Measurements from ENCODE around the gene SPINK8. TPM values are rescaled to one million over a fixed set of nuclear protein-coding genes. Genes with fewer than 3 reads are reported as not detected.
A peak's percentile ranks its signal among the peaks of the same experiment; 100 is the strongest.

SPINK8 gene
- total RNA-seq, 1 donor from 2014 or later = not detected

- H3K27ac Mint-ChIP-seq (ENCODE audit: unreplicated experiment) = no peak overlapping the region
- H3K4me1 Mint-ChIP-seq (ENCODE audit: unreplicated experiment) = peaks cover 31% of the 10 kb centered on the region
- H3K9me3 Mint-ChIP-seq (ENCODE audit: unreplicated experiment) = no peaks in the 10 kb centered on the region
- no peak for TF ChIP-seq CTCF (IDR thresholded peaks at IDR 0.05; ENCODE audit: unreplicated experiment)
- peak overlapping the region; percentile 67 for H3K4me3 Mint-ChIP-seq (ENCODE audit: unreplicated experiment)
- peaks cover 5% of the 10 kb centered on the region for H3K27me3 Mint-ChIP-seq (ENCODE audit: unreplicated experiment)
- DNase-seq (ENCODE audit: low spot score) = no peak
- H3K36me3 Mint-ChIP-seq (ENCODE audit: low read depth, unreplicated experiment) = peaks cover 53% of the 10 kb centered on the region
These were observed 63.9 kb downstream of the SPINK8 start for GRCh38 chr3:48269592-48269991.

DNA sequence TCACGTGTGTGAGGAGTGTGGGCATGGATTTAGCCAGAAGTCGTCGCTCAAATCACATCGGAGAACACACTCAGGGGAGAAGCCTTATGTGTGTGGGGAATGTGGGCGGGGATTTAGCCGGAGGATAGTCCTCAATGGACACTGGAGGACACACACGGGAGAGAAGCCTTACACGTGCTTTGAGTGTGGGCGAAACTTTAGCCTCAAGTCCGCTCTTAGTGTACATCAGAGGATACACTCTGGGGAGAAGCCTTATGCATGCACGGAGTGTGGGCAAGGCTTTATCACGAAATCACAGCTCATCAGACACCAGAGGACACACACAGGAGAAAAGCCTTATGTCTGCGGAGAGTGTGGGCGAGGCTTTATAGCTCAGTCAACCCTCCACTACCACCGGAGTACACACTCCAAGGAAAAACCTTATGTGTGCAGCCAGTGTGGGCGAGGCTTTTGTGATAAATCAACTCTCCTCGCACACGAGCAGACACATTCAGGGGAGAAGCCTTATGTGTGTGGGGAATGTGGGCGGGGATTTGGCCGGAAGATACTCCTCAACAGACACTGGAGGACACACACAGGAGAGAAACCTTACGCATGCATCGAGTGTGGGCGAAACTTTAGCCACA is 64.4 kb downstream of the SPINK8 start:
- TF ChIP-seq CTCF (IDR thresholded peaks at IDR 0.05; ENCODE audit: unreplicated experiment) = no peak
- peaks cover 5% of the 10 kb centered on the region for H3K27me3 Mint-ChIP-seq (ENCODE audit: unreplicated experiment)
- peaks cover 31% of the 10 kb centered on the region for H3K4me1 Mint-ChIP-seq (ENCODE audit: unreplicated experiment)
- H3K4me3 Mint-ChIP-seq (ENCODE audit: unreplicated experiment) = peak overlapping the region; percentile 67
- no peak overlapping the region for H3K27ac Mint-ChIP-seq (ENCODE audit: unreplicated experiment)
- no peak for DNase-seq (ENCODE audit: low spot score)
- H3K36me3 Mint-ChIP-seq (ENCODE audit: low read depth, unreplicated experiment) = peaks cover 55% of the 10 kb centered on the region
- H3K9me3 Mint-ChIP-seq (ENCODE audit: unreplicated experiment) = no peaks in the 10 kb centered on the region

GRCh38 chr3:48268381-48268935 is 65.0 kb downstream of the SPINK8 start:
- H3K36me3 Mint-ChIP-seq (ENCODE audit: low read depth, unreplicated experiment) = peaks cover 59% of the 10 kb centered on the region
- TF ChIP-seq CTCF (IDR thresholded peaks at IDR 0.05; ENCODE audit: unreplicated experiment) = no peak

GRCh38 chr3:48267782-48268181 is 65.7 kb downstream of the SPINK8 start:
- H3K4me3 Mint-ChIP-seq (ENCODE audit: unreplicated experiment) = peak overlapping the region; percentile 53
- H3K27ac Mint-ChIP-seq (ENCODE audit: unreplicated experiment) = peak overlapping the region; percentile 83
- peaks cover 4% of the 10 kb centered on the region for H3K27me3 Mint-ChIP-seq (ENCODE audit: unreplicated experiment)
- H3K4me1 Mint-ChIP-seq (ENCODE audit: unreplicated experiment) = peaks cover 30% of the 10 kb centered on the region
- no peak for TF ChIP-seq CTCF (IDR thresholded peaks at IDR 0.05; ENCODE audit: unreplicated experiment)
- no peaks in the 10 kb centered on the region for H3K9me3 Mint-ChIP-seq (ENCODE audit: unreplicated experiment)
- no peak for DNase-seq (ENCODE audit: low spot score)
- peaks cover 57% of the 10 kb centered on the region for H3K36me3 Mint-ChIP-seq (ENCODE audit: low read depth, unreplicated experiment)

More at GRCh38 chr3:48268381-48268935, 65.0 kb downstream of the SPINK8 start:
- DNase-seq (ENCODE audit: low spot score) = no peak
- H3K4me3 Mint-ChIP-seq (ENCODE audit: unreplicated experiment) = peak overlapping the region; percentile 60
- H3K9me3 Mint-ChIP-seq (ENCODE audit: unreplicated experiment) = no peaks in the 10 kb centered on the region
- H3K27ac Mint-ChIP-seq (ENCODE audit: unreplicated experiment) = peak overlapping the region; percentile 83
- peaks cover 31% of the 10 kb centered on the region for H3K4me1 Mint-ChIP-seq (ENCODE audit: unreplicated experiment)
- H3K27me3 Mint-ChIP-seq (ENCODE audit: unreplicated experiment) = peaks cover 5% of the 10 kb centered on the region

DNA sequence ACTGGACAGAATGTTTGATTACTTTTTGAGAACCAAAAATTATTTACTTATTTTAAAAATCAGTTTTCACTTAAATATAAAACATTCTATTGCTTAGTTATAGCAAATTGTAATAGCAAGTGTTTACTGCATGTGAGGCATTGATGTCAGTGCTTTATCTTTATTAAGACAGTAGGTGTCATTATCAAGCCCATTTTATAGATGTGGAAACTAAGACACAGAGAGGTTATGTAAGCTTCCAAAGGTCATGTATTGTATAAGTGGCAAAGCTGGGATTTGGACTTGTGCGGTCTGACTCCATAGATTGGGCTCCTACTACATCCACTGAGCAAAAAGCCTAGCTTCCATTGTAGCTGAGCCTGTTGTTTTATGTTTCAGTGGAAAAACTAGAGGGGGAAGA is 74.9 kb downstream of the SPINK8 start:
- Mint-ChIP-seq H3K4me3 (ENCODE audit: unreplicated experiment) (no peak overlapping the region), H3K27me3 (ENCODE audit: unreplicated experiment) (no peaks in the 10 kb centered on the region), H3K4me1 (ENCODE audit: unreplicated experiment) (no peaks in the 10 kb centered on the region), H3K36me3 (ENCODE audit: low read depth, unreplicated experiment) (peaks cover 27% of the 10 kb centered on the region), H3K27ac (ENCODE audit: unreplicated experiment) (no peak overlapping the region), H3K9me3 (ENCODE audit: unreplicated experiment) (no peaks in the 10 kb centered on the region)
- TF ChIP-seq CTCF (IDR thresholded peaks at IDR 0.05; ENCODE audit: unreplicated experiment) = no peak
- no peak for DNase-seq (ENCODE audit: low spot score)

Data from endothelial cell (in vitro differentiated cells).